Mesenteric fat pad (tissue), 1 donor: Measurements from ENCODE around the gene GNG13. TPM values are rescaled to one million over a fixed set of nuclear protein-coding genes. Genes with fewer than 3 reads are reported as not detected.

Source experiments
- DNase-seq: peaks from one replicate; pipeline ENCODE4 v3.0.0-alpha.2; 2020; ENCODE audit warnings: low spot score
- total RNA-seq: library from RNA; stranded (reverse); fragmentation: NEBNext Ultra II Directional; extraction: Animal tissue kit (Norgen Biotek cat#: 25700); gene quantifications from one replicate; pipeline ENCODE4 v1.2.1, GENCODE V29; 2021
- donor health status: DM: yes; HTN: yes; CAD: no.

GNG13 gene
- total RNA-seq, 1 donor from 2014 or later = not detected

GRCh38 chr16:814974-815373 lies 14.4 kb upstream of the GNG13 start:
- no peak for DNase-seq

- no peak for DNase-seq
These were observed 13.4 kb upstream of the GNG13 start for GRCh38 chr16:813916-814412.

GRCh38 chr16:813204-813915 lies 12.8 kb upstream of the GNG13 start:
- no peak for DNase-seq

- no peak for DNase-seq
These were observed 7.5 kb upstream of the GNG13 start for GRCh38 chr16:808085-808386.

- DNase-seq = peak; percentile 97
These were observed 7.0 kb upstream of the GNG13 start for GRCh38 chr16:807347-808084.

- DNase-seq = no peak
These were observed 4.9 kb upstream of the GNG13 start for GRCh38 chr16:805474-805873.

GRCh38 chr16:804193-805048 lies 3.9 kb upstream of the GNG13 start:
- DNase-seq = no peak

- DNase-seq = no peak
These were observed 3.2 kb upstream of the GNG13 start for GRCh38 chr16:803754-804080.

- no peak for DNase-seq
These were observed 2.6 kb upstream of the GNG13 start for GRCh38 chr16:802914-803753.

GRCh38 chr16:802461-802860 lies 1.9 kb upstream of the GNG13 start:
- DNase-seq = no peak

- no peak for DNase-seq
These were observed 1.2 kb upstream of the GNG13 start for GRCh38 chr16:801584-802363.

- no peak for DNase-seq
These were observed 439 bp upstream of the GNG13 start for GRCh38 chr16:800834-801511.

- no peak for DNase-seq
These were observed 1.2 kb downstream of the GNG13 start for GRCh38 chr16:799111-799947.

- DNase-seq = no peak
These were observed 1.9 kb downstream of the GNG13 start for GRCh38 chr16:798666-799065.

GRCh38 chr16:797686-798085 lies 2.8 kb downstream of the GNG13 start:
- DNase-seq = no peak

GRCh38 chr16:797120-797420 lies 3.5 kb downstream of the GNG13 start:
- no peak for DNase-seq

GRCh38 chr16:796296-797119 lies 4.0 kb downstream of the GNG13 start:
- DNase-seq = no peak

GRCh38 chr16:795580-796229 lies 4.8 kb downstream of the GNG13 start:
- no peak for DNase-seq
